Activated CD8-positive, alpha-beta T cell treated with anti-CD3 and anti-CD28 coated beads for 36 hours (primary cell): Measurements from ENCODE around the gene DTX1. TPM values are rescaled to one million over a fixed set of nuclear protein-coding genes. Genes with fewer than 3 reads are reported as not detected.
A peak's percentile ranks its signal among the peaks of the same experiment; 100 is the strongest.

Experiments used
- ATAC-seq: fragments of 200-7000 bp; cut with Tn5 transposase; one replicate; pipeline ENCODE4 v1.10.0; 2021; ENCODE audit warnings: mild to moderate bottlenecking, moderate library complexity
- CTCF ChIA-PET: fragments of 350-600 bp; sonication (Branson Sonifier 250); formaldehyde crosslinking; loops from one replicate; lab custom pipeline; 2021; ENCODE audit warnings: antibody characterized with exemption; lab: Charles Lee
- POLR2A ChIA-PET: fragments of 350-600 bp; sonication (Branson Sonifier 250); formaldehyde crosslinking; loops from one replicate; lab custom pipeline; 2021; ENCODE audit warnings: antibody characterized with exemption; lab: Charles Lee
- DNase-seq: peaks from one replicate; pipeline ENCODE4 v3.0.0-alpha.2; 2020
- H3K27ac Mint-ChIP-seq: one replicate; pipeline ENCODE4 v1.8.0; 2021; ENCODE audit warnings: mild to moderate bottlenecking, mixed read lengths
- H3K27me3 Mint-ChIP-seq: one replicate; pipeline ENCODE4 v1.8.0; 2021; ENCODE audit warnings: mixed read lengths
- H3K36me3 Mint-ChIP-seq: one replicate; pipeline ENCODE4 v1.8.0; 2021; ENCODE audit warnings: low read depth, mixed read lengths
- H3K4me1 Mint-ChIP-seq: one replicate; pipeline ENCODE4 v1.8.0; 2021; ENCODE audit warnings: low read depth, mixed read lengths
- H3K4me3 Mint-ChIP-seq: one replicate; pipeline ENCODE4 v1.8.0; 2021; ENCODE audit warnings: mild to moderate bottlenecking, moderate library complexity, mixed read lengths
- H3K9me3 Mint-ChIP-seq: one replicate; pipeline ENCODE4 v1.8.0; 2021; ENCODE audit warnings: mixed read lengths
- CTCF ChIP-seq: fragments of 200-600 bp; IDR thresholded peaks from one replicate; pipeline ENCODE4 v1.8.0; 2022; ENCODE audit warnings: antibody characterized with exemption, mild to moderate bottlenecking
- intact Hi-C: fragments of 100-400 bp; cut with micrococcal nuclease; formaldehyde crosslinking; loops from one replicate; pipeline ENCODE4 v1.10.0; 2022
- total RNA-seq, 2 experiments: library from RNA; stranded (reverse); gene quantifications; one replicate each; pipeline ENCODE4 v1.2.3, GENCODE V29; 2021

The DTX1 gene
- total RNA-seq, 2 experiments from 2014 or later = 2.9 to 3.4 TPM

DNA sequence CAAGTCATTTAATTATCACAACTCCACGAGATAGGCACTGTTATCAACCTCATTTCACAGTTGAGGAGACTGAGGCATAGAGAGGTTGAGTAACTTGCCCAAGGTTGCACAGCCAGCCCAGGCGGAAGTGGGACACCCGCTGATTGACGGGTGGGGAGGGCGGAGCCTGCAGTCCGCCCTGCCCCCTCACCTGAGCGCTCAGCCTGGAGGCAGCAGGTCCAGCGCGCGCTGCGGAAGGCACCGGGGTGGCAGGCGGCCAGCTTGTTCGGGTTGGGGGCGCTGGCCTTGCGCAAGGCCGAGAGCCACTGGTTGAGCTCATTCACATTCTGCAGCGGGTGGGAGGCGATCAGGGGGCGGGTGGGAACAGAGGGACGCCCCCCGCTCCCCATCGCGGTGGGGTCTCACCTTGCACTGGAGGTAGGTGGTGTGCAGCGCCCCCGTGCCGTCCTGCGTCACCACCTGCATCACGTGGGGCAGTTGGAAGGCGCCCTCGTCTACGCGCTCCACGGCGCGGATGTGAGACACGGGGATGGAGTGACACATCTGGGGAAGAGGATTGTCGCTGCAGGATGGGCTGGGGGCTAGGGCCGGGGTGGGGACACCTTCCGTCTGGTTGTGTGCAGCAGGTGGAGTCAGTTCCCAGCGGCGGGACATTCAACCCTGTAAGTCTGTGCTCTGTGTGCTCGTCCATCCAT is 47.4 kb downstream of the DTX1 start:
- peaks cover 10% of the 10 kb centered on the region for H3K4me1 Mint-ChIP-seq
- ATAC-seq (peak; percentile 97), DNase-seq (peak; percentile 81)
- H3K27ac Mint-ChIP-seq = no peak overlapping the region
- peak overlapping the region; percentile 57 for H3K4me3 Mint-ChIP-seq
- CTCF ChIA-PET = interaction anchor here (0.9 to 2.2 kb wide), 6 partner anchors 14 to 111 kb away, joined by 3 to 7 read pairs (median 4); partner anchors contain the start of gene RASAL1
- TF ChIP-seq CTCF = no peak
- no peaks in the 10 kb centered on the region for H3K36me3 Mint-ChIP-seq
- no peaks in the 10 kb centered on the region for H3K9me3 Mint-ChIP-seq
- POLR2A ChIA-PET = interaction anchor here (1.1 kb wide), 1 partner anchor 53 kb away, joined by 3 read pairs; no protein-coding TSS in a partner anchor
- intact Hi-C loops = no loop called here
- H3K27me3 Mint-ChIP-seq = no peaks in the 10 kb centered on the region

- Mint-ChIP-seq H3K4me3 (no peak overlapping the region), H3K27ac (no peak overlapping the region), H3K9me3 (no peaks in the 10 kb centered on the region), H3K27me3 (no peaks in the 10 kb centered on the region), H3K4me1 (peaks cover 14% of the 10 kb centered on the region), H3K36me3 (no peaks in the 10 kb centered on the region)
- intact Hi-C loops = no loop called here
- no peak for DNase-seq
- ATAC-seq = no peak
- TF ChIP-seq CTCF = no peak
- ChIA-PET POLR2A (interaction anchor here (1.1 to 1.2 kb wide), 2 partner anchors 49 to 52 kb away, joined by 3 read pairs; no protein-coding TSS in a partner anchor), CTCF (interaction anchor here (1.8 to 2.2 kb wide), 2 partner anchors 48 to 56 kb away, joined by 5 to 7 read pairs; no protein-coding TSS in a partner anchor)
Measured at GRCh38 chr12:113104953-113105510, 48.5 kb downstream of the DTX1 start.

- CTCF ChIA-PET = no interaction called here
- peaks cover 18% of the 10 kb centered on the region for H3K4me1 Mint-ChIP-seq
- no peak for ATAC-seq
- H3K27me3 Mint-ChIP-seq = no peaks in the 10 kb centered on the region
- intact Hi-C loops = no loop called here
- no peak overlapping the region for H3K4me3 Mint-ChIP-seq
- TF ChIP-seq CTCF = no peak
- no peak for DNase-seq
- POLR2A ChIA-PET = interaction anchor here (0.7 to 1.2 kb wide), 3 partner anchors 49 to 78 kb away, joined by 3 read pairs; no protein-coding TSS in a partner anchor
- no peaks in the 10 kb centered on the region for H3K9me3 Mint-ChIP-seq
- no peaks in the 10 kb centered on the region for H3K36me3 Mint-ChIP-seq
- no peak overlapping the region for H3K27ac Mint-ChIP-seq
Measured at GRCh38 chr12:113105606-113106271, 49.2 kb downstream of the DTX1 start.

DNA sequence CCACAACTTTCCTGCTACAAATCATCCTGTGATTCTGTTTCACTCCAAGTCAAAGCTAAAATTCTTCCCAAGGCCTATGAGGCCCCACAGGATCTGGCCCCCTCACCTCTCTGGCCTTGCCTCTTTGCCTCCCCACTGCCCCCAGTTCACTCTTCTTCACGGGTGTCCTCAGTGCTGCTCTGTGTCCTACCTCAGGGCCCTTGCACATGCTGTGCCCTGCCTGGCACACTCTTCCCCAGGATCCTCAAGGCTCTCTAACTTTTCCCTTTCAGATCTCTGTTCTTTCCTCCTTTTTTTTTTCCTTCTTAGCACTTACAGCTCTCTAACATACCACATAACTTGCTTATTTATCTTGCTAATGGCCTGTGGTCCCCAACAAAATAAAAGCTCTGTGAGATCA is 49.8 kb downstream of the DTX1 start:
- H3K4me3 Mint-ChIP-seq = no peak overlapping the region
- no peak for TF ChIP-seq CTCF
- CTCF ChIA-PET = interaction anchor here (0.9 kb wide), 1 partner anchor 46 kb away, joined by 4 read pairs; no protein-coding TSS in a partner anchor
- H3K27ac Mint-ChIP-seq = no peak overlapping the region
- peaks cover 18% of the 10 kb centered on the region for H3K4me1 Mint-ChIP-seq
- H3K36me3 Mint-ChIP-seq = no peaks in the 10 kb centered on the region
- H3K9me3 Mint-ChIP-seq = no peaks in the 10 kb centered on the region
- DNase-seq (no peak), ATAC-seq (no peak)
- intact Hi-C loops = no loop called here
- POLR2A ChIA-PET = interaction anchor here (0.7 to 0.9 kb wide), 2 partner anchors 64 to 77 kb away, joined by 3 read pairs; no protein-coding TSS in a partner anchor
- no peaks in the 10 kb centered on the region for H3K27me3 Mint-ChIP-seq
